GM19240 (cell line): ENCODE results near the gene EIPR1.
"Not testable (repeated sequence)": the region's sequence is repeated elsewhere in the genome, so short reads cannot be mapped to it uniquely, and the experiment has no call there.

ENCODE experiments used
- DNase-seq: peaks from one replicate; pipeline ENCODE4 v3.0.0; 2011; ENCODE audit warnings: low spot score; ENCODE audit not compliant: insufficient read length

The EIPR1 gene

GRCh38 chr2:3195641-3196476 lies 181.8 kb downstream of the EIPR1 start:
- no peak for DNase-seq

GRCh38 chr2:3194828-3195227 lies 182.8 kb downstream of the EIPR1 start:
- no peak for DNase-seq

GRCh38 chr2:3193443-3194330 lies 183.9 kb downstream of the EIPR1 start:
- DNase-seq = no peak

- no peak for DNase-seq
These were observed 184.7 kb downstream of the EIPR1 start for GRCh38 chr2:3192920-3193319.

GRCh38 chr2:3192281-3192818 lies 185.3 kb downstream of the EIPR1 start:
- DNase-seq = no peak

GRCh38 chr2:3189961-3190360 lies 187.7 kb downstream of the EIPR1 start:
- DNase-seq = no peak

- no peak for DNase-seq
These were observed 188.5 kb downstream of the EIPR1 start for GRCh38 chr2:3189076-3189591.

- no peak for DNase-seq
These were observed 189.1 kb downstream of the EIPR1 start for GRCh38 chr2:3188405-3188946.

GRCh38 chr2:3187467-3187866 lies 190.2 kb downstream of the EIPR1 start:
- DNase-seq = no peak

- DNase-seq = no peak
These were observed 190.9 kb downstream of the EIPR1 start for GRCh38 chr2:3186766-3187165.

GRCh38 chr2:3185910-3186309 lies 191.7 kb downstream of the EIPR1 start:
- no peak for DNase-seq

GRCh38 chr2:3185256-3185655 lies 192.4 kb downstream of the EIPR1 start:
- DNase-seq = no peak

- DNase-seq = no peak
These were observed 193.5 kb downstream of the EIPR1 start for GRCh38 chr2:3184167-3184566.

GRCh38 chr2:3183766-3184165 lies 193.9 kb downstream of the EIPR1 start:
- DNase-seq = no peak

GRCh38 chr2:3182848-3183247 lies 194.8 kb downstream of the EIPR1 start:
- no peak for DNase-seq

GRCh38 chr2:3181416-3182010 lies 196.1 kb downstream of the EIPR1 start:
- no peak for DNase-seq

GRCh38 chr2:3180909-3181221 lies 196.8 kb downstream of the EIPR1 start:
- not testable (repeated sequence) for DNase-seq

GRCh38 chr2:3180082-3180908 lies 197.3 kb downstream of the EIPR1 start:
- no peak for DNase-seq

- no peak for DNase-seq
These were observed 198.0 kb downstream of the EIPR1 start for GRCh38 chr2:3179626-3180025.

GRCh38 chr2:3179208-3179607 lies 198.4 kb downstream of the EIPR1 start:
- no peak for DNase-seq
